HS-5 (cell line): ENCODE results near the gene KLK2.

Experiments used
- DNase-seq: peaks from one replicate; pipeline ENCODE4 v3.0.0-alpha.2; 2012; ENCODE audit warnings: low read depth

The KLK2 gene

GRCh38 chr19:50925734-50926133 is 52.5 kb downstream of the KLK2 start:
- no peak for DNase-seq

DNA sequence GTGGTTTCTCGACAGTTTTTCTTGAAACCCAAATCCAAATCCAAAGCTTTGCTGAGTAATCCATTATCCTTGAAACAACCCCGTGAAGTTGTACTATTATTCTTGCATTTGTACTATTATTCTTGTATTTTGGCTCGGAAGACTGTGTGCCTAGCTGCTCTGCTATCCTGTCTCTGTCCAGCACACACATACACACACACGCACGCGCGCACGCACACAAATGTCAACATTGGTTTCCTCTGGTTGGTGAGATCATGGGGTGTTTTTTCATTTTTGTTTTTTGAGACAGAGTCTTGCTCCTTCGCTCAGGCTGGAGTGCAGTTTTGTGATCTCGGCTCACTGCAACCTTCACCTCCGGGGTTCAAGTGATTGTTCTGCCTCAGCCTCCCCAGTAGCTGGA is 52.9 kb downstream of the KLK2 start:
- DNase-seq, result no peak

DNA sequence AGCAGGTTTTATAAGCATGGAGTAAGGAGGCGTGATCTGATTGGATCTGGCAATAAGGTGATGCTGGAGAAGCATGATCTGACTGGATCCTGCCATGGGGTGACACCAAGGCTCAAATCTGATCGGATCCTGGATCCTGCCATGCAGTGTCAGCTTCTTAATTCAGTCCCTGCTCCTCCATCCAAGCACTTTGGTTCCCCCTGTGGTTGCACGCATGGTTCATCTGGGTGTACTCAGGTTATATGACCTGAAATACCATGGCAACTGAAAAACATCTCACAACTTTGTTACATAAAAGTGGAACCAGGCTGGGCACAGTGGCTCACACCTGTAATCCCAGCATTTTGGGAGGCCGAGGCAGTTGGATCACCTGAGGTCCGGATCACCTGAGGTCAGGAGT is 55.6 kb downstream of the KLK2 start:
- DNase-seq, result no peak
